ENCODE results near the gene CLDN17. TPM values are rescaled to one million over a fixed set of nuclear protein-coding genes. Genes with fewer than 3 reads are reported as not detected.

The CLDN17 gene
- polyA plus RNA-seq, 4 donors: not detected

- DNase-seq (ENCODE audit: low read depth in 4 of 4, low spot score in 3 of 4): no peak
Observed at GRCh38 chr21:30126576-30126975, 40.0 kb downstream of the CLDN17 start.

- DNase-seq (ENCODE audit: low read depth in 4 of 4, low spot score in 3 of 4): no peak
Observed at GRCh38 chr21:30117631-30118030, 49.0 kb downstream of the CLDN17 start.

- DNase-seq (ENCODE audit: low read depth in 4 of 4, low spot score in 3 of 4): no peak
Observed at GRCh38 chr21:30116479-30116878, 50.1 kb downstream of the CLDN17 start.

Other genes with a start within 250 kb of the CLDN17 start
- gene GRIK1, start 226.8 kb downstream of the CLDN17 start, polyA plus RNA-seq (ENCODE audit: insufficient read length in 4 of 4): 1 to 10 TPM; 1.2 to 2.5 (median 1.4) TPM
- gene CLDN8, start 49.3 kb upstream of the CLDN17 start, polyA plus RNA-seq (ENCODE audit: insufficient read length in 4 of 4): 10 to 100 TPM; 47.7 to 87.4 (median 76.3) TPM
- not detected for gene KRTAP24-1, start 116.1 kb upstream of the CLDN17 start, polyA plus RNA-seq (ENCODE audit: insufficient read length in 4 of 4)
- not detected for gene KRTAP25-1, start 122.7 kb upstream of the CLDN17 start, polyA plus RNA-seq (ENCODE audit: insufficient read length in 4 of 4)
- gene KRTAP26-1, start 153.5 kb upstream of the CLDN17 start, polyA plus RNA-seq (ENCODE audit: insufficient read length in 4 of 4): not detected
- gene KRTAP27-1, start 170.9 kb upstream of the CLDN17 start, polyA plus RNA-seq (ENCODE audit: insufficient read length in 4 of 4): not detected
- gene KRTAP23-1, start 181.8 kb upstream of the CLDN17 start, polyA plus RNA-seq (ENCODE audit: insufficient read length in 4 of 4): not detected
- not detected for gene KRTAP13-2, start 205.5 kb upstream of the CLDN17 start, polyA plus RNA-seq (ENCODE audit: insufficient read length in 4 of 4)
- not detected for gene KRTAP13-1, start 229.2 kb upstream of the CLDN17 start, polyA plus RNA-seq (ENCODE audit: insufficient read length in 4 of 4)